Measurements from ENCODE around the gene FN3KRP.
A peak's percentile ranks its signal among the peaks of the same experiment; 100 is the strongest.

The FN3KRP gene

GRCh38 chr17:82687375-82687861 lies 29.1 kb upstream of the FN3KRP start:
- no peak for DNase-seq (ENCODE audit: low read depth, low spot score)

- no peak for DNase-seq (ENCODE audit: low read depth, low spot score)
Observed at GRCh38 chr17:82687871-82688270, 28.6 kb upstream of the FN3KRP start.

DNA sequence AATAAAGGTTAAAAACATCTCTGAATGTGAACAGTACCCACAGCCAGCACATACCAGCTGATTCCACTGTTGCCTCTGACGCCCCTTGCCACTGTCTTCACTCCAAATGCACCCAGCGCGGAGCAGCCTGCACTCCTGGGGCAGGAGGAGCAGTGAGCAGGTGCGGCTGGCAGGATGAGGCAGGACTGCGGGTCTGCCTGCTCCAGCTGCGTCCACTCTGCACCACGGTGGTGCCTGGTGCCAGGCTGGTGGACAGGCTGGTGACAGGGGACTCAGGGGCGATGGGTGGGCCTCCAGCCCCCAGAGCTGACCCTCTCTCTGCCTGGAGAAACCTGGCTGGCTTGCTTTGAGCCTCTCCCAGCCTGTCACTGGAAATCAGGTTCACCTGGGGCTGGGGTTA lies 27.4 kb upstream of the FN3KRP start:
- no peak for DNase-seq (ENCODE audit: low read depth, low spot score)

DNA sequence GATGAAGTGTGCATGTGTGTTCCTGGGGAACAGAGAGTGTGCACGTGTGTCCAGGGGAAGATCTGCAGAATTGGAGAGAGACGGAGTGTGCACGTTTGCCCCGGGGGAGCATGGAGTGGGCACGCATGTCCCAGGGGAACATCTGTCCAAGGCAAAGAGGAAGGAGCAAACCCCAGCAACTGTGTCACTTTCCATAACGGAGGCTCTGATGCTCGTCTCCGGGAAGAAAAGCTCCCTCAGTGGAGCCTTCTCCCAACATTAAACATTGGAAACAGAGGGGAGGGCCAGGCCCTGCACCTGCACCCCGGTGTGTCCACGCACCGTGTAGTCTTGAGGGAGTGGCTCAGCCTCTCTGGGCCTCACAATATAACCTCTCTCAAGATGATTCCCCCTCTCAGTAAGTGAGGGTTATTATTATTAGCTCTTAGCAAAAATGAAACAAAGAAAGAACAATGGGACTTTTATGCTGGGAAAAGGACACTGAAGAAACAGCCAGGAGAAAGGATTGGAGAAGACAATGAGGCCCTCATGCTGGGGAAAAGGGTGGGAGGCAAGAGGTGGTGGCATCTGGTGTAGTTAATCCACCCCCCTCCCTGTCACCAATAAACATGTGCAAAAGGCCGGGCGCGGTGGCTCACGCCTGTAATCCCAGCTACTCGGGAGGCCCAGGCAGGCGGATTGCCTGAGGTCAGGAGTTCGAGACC lies 25.6 kb upstream of the FN3KRP start:
- no peak for DNase-seq (ENCODE audit: low read depth, low spot score)

- no peak for DNase-seq (ENCODE audit: low read depth, low spot score)
Observed at GRCh38 chr17:82691714-82692113, 24.8 kb upstream of the FN3KRP start.

- no peak for DNase-seq (ENCODE audit: low read depth, low spot score)
Observed at GRCh38 chr17:82692268-82692667, 24.2 kb upstream of the FN3KRP start.

- no peak for DNase-seq (ENCODE audit: low read depth, low spot score)
Observed at GRCh38 chr17:82693168-82693867, 23.2 kb upstream of the FN3KRP start.

DNA sequence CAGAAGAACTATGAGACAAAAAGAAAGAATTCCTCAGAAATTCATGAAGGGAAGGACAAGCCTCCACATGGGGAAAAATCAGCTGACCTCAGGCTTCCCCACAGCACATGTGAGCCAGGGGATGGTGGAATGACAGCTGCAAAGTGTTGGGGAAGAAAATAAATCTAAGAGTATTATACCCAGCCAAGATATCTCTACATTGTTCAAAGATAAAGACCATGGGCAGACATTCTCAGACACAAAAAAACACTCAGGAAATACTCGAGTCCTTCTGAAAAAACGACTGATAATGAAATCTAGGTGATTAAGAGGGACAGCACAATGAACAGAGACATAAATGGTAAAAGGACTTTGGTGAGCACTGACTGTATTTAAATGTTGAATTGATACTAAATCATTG lies 21.9 kb upstream of the FN3KRP start:
- no peak for DNase-seq (ENCODE audit: low read depth, low spot score)

- no peak for DNase-seq (ENCODE audit: low read depth, low spot score)
Observed at GRCh38 chr17:82696259-82696658, 20.2 kb upstream of the FN3KRP start.

GRCh38 chr17:82696916-82697807 lies 19.3 kb upstream of the FN3KRP start:
- no peak for DNase-seq (ENCODE audit: low read depth, low spot score)

DNA sequence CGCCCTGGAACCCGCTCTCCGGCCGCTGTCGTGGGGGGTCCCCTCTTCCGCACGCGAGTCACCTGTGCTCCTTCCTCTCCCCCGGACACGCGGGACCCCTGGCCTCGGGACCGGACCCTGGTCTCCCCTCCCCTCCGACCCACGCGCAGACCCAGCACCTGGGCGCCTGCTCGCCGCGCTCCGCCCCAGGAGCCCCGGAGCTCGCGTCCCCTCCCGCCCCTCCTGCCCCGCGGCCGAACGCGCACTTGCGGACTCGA lies 18.8 kb upstream of the FN3KRP start:
- no peak for DNase-seq (ENCODE audit: low read depth, low spot score)

GRCh38 chr17:82698065-82698973 lies 18.2 kb upstream of the FN3KRP start, which contains the start of gene RAB40B:
TSS of gene RAB40B (minus strand) at chr17:82698698. CDS start at chr17:82698596, 102 bp downstream.
- DNase-seq (ENCODE audit: low read depth, low spot score) = peak; percentile 94

DNA sequence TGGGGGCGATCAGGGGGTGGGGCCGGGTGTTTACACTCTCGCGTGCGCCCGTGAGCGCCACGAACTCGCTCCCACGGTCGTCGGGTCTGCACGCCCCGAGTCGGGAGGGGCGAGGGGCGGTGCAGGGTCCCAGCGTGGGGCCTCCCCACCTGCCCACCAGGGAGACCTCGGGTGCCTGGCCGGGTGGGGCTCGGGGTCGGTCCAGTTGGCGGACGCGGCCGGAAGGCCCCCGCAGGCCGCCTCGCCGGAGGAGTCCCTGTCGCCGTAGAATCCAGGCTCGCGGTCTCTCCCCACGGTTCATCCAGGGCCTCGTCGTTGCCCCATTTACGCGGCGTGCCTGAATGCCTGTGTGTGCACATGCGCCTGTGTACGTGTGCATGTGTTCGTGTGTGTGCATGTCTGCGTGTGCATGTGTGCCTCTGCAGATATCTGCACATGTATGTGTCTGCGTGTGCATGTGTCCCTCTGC lies 17.5 kb upstream of the FN3KRP start:
- DNase-seq (ENCODE audit: low read depth, low spot score) = no peak

GRCh38 chr17:82699551-82699950 lies 17.0 kb upstream of the FN3KRP start:
- DNase-seq (ENCODE audit: low read depth, low spot score) = no peak

GRCh38 chr17:82702231-82702927 lies 14.1 kb upstream of the FN3KRP start:
- DNase-seq (ENCODE audit: low read depth, low spot score) = no peak

DNA sequence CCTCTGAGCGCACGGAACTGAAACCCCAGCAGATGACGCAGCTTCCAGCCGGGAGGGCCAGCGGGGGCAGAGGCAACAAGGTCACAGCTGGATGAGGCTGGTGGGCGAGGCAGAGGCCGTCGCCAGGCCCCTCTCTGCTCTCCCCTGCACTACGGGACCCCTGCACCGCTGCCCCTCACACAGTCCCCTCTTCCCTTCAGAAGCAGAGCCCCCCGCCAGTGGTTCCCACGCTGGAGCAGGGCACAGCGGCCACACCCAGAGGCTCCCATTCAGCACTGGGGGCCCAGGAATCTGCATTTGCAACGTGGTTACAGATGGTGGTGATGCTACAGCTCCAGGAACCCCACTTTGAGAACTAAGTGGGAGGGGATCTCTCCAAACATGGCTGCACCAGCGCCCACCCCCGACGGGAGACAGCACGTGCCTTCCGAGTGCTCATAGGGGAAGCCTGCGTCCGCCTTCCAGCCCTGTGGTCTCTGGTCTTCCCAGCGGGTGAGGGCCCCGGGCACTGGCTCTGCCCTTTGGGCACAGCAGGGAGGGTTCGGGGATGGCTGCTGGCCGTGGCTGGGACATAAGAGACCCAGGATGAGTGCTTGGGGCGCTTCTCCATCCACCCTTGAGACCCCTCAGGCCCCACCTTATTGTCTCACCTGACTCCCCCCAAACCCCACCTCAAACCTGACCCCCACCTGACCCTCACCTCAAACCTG lies 13.3 kb upstream of the FN3KRP start:
- no peak for DNase-seq (ENCODE audit: low read depth, low spot score)

GRCh38 chr17:82703935-82704865 lies 12.3 kb upstream of the FN3KRP start:
- DNase-seq (ENCODE audit: low read depth, low spot score) = no peak

- DNase-seq (ENCODE audit: low read depth, low spot score) = no peak
Observed at GRCh38 chr17:82704886-82705285, 11.6 kb upstream of the FN3KRP start.

GRCh38 chr17:82705756-82706155 lies 10.8 kb upstream of the FN3KRP start:
- DNase-seq (ENCODE audit: low read depth, low spot score) = no peak

All from brain pericyte (primary cell).